ENCODE measurements around the gene ATG14.

The ATG14 gene

GRCh38 chr14:55327179-55327578 is 84.5 kb downstream of the ATG14 start:
- no peak overlapping the region for H3K27ac ChIP-seq
- TF ChIP-seq CTCF (conservative IDR thresholded peaks at IDR 0.05), result no peak

- H3K27ac ChIP-seq, result no peak overlapping the region
- TF ChIP-seq CTCF (conservative IDR thresholded peaks at IDR 0.05), result no peak
Observed at GRCh38 chr14:55324812-55325211, 86.8 kb downstream of the ATG14 start.

DNA sequence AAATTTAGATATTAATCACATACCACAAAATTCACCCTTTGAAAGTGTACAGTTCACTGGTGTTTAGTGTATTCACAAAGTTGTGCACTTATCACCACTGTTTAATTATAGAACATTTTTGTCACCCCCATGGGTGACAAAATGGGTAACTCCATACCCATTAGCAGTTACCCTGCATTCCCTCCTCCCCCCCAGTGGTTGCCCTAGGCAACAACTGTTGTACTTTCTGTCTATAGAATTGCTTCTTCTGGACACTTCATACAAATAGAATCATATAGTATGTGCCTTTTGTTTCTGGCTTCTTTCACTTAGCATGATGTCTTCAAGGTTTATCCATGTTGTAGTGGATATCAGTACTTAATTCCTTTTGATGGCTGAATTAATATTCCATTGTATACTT is 87.7 kb downstream of the ATG14 start:
- no peak overlapping the region for H3K27ac ChIP-seq
- TF ChIP-seq CTCF (conservative IDR thresholded peaks at IDR 0.05), result no peak

GRCh38 chr14:55318694-55319093 is 92.9 kb downstream of the ATG14 start:
- TF ChIP-seq CTCF (conservative IDR thresholded peaks at IDR 0.05), result no peak
- H3K27ac ChIP-seq, result peak overlapping the region; percentile 97

GRCh38 chr14:55317542-55318306 is 93.9 kb downstream of the ATG14 start:
- TF ChIP-seq CTCF (conservative IDR thresholded peaks at IDR 0.05), result no peak
- peak overlapping the region; percentile 97 for H3K27ac ChIP-seq

DNA sequence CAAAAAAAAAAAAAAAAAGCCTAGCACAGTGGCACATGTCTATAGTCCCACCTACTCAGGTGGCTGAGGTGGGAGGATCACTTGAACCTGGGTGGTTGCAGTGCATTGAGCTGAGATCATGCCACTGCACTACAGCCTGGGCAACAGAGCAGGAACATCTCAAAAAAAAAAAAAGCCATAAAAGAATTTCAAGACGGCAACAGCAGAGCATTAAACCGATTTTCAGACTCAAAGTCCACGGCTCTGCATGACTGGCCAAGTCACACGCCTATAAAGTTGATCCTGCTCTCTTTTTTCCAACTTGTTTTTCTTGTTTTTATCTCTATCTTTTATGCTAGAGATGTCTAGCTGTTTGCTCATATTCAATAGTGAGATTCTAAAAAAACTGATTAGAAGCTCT is 95.1 kb downstream of the ATG14 start:
- TF ChIP-seq CTCF (conservative IDR thresholded peaks at IDR 0.05), result no peak
- H3K27ac ChIP-seq, result peak overlapping the region; percentile 97

Measured in VCaP (cell line).